ENCODE data around the gene SYT6. TPM values are rescaled to one million over a fixed set of nuclear protein-coding genes. Genes with fewer than 3 reads are reported as not detected.

The SYT6 gene
- polyA plus RNA-seq, 6 donors from 2014 or later: not detected

DNA sequence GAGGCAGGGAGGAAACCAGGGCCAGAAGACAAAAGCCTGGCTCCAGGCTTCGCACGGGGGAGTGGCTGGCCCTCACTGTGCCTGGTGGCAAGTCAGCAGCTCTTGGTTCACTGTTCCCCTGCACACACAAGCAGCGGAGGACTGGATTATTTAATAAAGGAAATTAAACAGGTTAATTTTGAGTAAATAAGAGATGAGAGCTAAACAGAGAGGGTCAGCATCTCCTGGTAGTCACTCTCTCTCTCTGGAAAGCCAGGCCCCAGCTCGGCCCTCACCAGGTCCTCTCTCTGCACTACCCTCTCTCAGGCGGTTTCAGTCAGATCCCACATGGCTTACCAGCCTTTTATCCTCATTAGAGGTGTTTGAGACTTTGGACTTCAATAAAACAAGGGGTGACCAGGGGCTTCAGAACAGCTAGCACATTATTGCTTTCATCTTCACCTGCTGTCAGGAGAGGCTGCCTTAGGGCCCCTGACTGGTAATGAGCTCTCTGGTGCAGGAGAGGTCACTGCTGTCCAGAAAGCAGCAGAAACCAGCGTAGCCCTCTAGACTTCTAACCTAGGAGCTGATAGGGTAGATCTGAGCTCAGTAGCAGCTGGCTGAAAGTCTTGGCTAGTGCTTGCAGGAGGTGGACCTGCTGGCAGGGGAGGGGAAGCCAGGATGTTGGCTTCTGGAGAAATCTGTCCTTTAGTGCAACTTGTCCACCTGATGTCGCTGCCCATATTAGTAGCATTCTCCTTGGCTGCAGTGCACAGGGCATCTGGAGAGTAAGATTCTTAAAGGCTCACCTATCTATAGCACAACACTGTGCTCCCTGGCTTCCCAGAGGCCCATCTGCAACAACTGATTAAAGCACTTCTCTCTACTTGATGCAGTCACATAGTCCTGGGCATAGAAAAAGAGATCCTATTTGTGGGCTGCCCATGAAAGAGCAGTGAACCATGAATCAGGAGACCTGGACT lies 45.9 kb downstream of the SYT6 start:
- ATAC-seq (ENCODE audit: low read depth in 2 of 2) (no peak), DNase-seq (no peak)
- Mint-ChIP-seq H3K27me3 (peaks cover 0 to 11% (median 9%) of the 10 kb centered on the region in 3 donors), H3K4me3 (no peak overlapping the region), H3K4me1 (no peaks in the 10 kb centered on the region), H3K36me3 (no peaks in the 10 kb centered on the region), H3K9me3 (no peaks in the 10 kb centered on the region), H3K27ac (no peak overlapping the region)

DNA sequence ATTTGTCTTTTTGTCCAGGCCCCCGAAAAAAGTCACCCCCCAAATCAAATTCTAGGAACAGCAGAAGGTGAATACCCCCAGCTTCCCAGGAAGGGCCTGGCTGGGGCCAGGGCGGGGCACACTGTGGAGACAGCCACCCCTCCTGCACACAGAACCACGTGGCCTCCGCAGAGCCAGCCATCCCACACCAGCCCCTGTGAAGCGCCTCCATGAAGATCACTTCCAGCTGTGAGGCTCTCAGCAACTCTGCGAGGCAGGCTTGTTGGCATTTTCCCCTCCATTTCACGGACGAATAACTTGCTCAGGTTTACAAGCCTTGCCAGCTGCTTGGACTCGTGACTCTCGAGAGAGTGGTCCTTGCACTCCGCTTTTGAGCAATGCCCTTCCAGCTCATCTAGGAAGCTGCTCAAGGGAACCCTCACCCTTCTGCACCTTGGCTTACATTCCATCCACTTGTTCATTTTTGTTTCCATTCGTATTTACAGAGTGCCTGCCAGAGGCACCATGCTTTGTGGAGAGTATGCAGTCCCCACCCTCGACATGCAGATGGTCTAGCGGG lies 48.2 kb downstream of the SYT6 start:
- Mint-ChIP-seq H3K9me3 (no peaks in the 10 kb centered on the region), H3K27me3 (peaks cover 0 to 11% (median 9%) of the 10 kb centered on the region in 3 donors), H3K36me3 (no peaks in the 10 kb centered on the region)

DNA sequence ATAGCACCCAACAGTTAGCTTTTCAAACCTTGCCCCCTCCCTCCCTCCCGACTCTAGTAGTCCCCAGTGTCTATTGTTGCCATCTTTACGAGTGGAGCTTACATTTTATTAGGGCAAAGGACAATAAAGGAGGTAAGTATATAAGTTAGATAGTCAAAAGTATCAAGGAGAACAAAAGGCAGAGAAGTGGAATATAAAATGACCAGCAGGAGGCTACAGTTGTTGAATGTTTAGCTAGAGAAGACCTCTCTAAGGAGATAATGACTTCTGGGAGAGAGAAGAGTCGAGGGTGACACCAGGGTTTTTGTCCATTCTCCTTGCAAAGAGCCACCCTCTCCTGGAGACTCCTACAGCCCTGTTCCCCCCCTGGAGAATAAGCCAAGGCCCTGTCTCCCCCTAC lies 48.7 kb downstream of the SYT6 start:
- no peaks in the 10 kb centered on the region for H3K36me3 Mint-ChIP-seq
- H3K4me1 Mint-ChIP-seq: no peaks in the 10 kb centered on the region
- DNase-seq (no peak), ATAC-seq (ENCODE audit: low read depth in 2 of 2) (no peak)
- H3K27me3 Mint-ChIP-seq: peaks cover 0 to 9% (median 8%) of the 10 kb centered on the region in 3 donors
- no peak overlapping the region for H3K4me3 Mint-ChIP-seq
- no peak overlapping the region for H3K27ac Mint-ChIP-seq
- H3K9me3 Mint-ChIP-seq: no peaks in the 10 kb centered on the region

More for the DNA sequence above, 48.2 kb downstream of the SYT6 start:
- ATAC-seq (ENCODE audit: low read depth in 2 of 2) (no peak), DNase-seq (no peak)
- no peaks in the 10 kb centered on the region for H3K4me1 Mint-ChIP-seq
- H3K27ac Mint-ChIP-seq: no peak overlapping the region
- no peak overlapping the region for H3K4me3 Mint-ChIP-seq

DNA sequence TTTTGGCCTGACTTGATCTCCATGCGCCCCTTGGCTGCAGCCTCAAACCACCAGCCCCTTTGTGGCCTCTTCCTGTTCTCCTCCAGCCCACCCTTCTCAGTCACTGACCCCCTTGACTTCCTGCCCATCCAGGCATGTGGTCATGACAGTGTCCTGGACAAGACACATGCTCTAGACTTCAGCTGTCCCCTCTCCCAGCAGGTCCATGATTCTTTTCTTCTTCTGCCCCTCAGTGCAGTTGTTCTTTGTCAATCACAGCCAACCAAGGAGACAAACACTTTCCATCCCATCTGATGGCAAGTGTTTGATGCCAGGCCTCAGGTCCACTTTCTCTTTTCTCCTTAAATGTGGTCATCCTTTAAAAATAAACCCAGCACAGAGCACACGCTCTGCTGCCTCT lies 49.7 kb downstream of the SYT6 start:
- peaks cover 0 to 9% (median 8%) of the 10 kb centered on the region in 3 donors for H3K27me3 Mint-ChIP-seq
- DNase-seq: no peak
- H3K36me3 Mint-ChIP-seq: no peaks in the 10 kb centered on the region
- no peak overlapping the region for H3K27ac Mint-ChIP-seq
- no peaks in the 10 kb centered on the region for H3K9me3 Mint-ChIP-seq
- no peaks in the 10 kb centered on the region for H3K4me1 Mint-ChIP-seq
- no peak overlapping the region for H3K4me3 Mint-ChIP-seq
- no peak for ATAC-seq (ENCODE audit: low read depth in 2 of 2)

DNA sequence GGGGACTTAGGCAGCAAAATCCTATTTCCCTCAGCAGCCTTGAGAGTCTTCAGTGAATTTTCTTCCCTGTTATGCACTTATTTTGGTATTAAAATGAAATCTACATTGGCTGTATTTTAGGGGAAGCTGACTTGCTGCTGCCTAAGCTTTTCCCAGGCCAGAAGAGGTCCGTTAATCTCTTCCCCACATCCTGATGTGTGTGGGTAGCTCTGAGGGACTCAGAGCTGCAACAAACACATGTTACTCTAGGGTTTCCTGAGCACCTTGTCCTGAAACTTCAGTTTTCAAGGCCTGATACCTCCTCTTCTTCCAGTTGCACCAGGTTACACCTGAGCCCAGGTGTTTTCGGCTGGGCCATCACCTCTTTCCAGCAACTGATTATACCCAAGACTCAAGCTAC lies 51.5 kb downstream of the SYT6 start:
- Mint-ChIP-seq H3K36me3 (no peaks in the 10 kb centered on the region), H3K27me3 (peaks cover 0 to 18% (median 14%) of the 10 kb centered on the region in 3 donors), H3K4me1 (no peaks in the 10 kb centered on the region), H3K9me3 (peaks cover 0 to 2% (median 0%) of the 10 kb centered on the region in 7 donors), H3K27ac (no peak overlapping the region), H3K4me3 (no peak overlapping the region)
- DNase-seq (no peak), ATAC-seq (ENCODE audit: low read depth in 2 of 2) (no peak)

DNA sequence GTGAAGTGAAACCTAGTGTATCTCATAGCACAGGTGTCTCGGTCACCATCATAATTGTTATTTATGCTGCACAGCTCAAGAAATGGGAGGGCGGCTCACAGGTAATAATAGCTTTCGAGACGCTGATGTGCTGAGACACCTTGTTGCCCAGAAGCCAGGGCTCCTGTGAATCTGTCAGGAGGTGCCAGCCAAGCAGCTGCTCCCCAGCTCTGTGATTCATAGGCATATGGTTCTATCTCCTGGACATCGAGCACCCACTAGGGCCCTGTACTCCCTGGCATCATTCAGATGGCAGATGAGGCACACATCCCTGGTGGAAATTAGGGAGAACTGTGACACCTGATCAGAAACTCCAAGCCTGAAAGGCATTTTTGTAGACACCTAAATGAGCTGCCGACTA lies 53.5 kb downstream of the SYT6 start:
- H3K4me1 Mint-ChIP-seq: no peaks in the 10 kb centered on the region
- peaks cover 0 to 2% (median 0%) of the 10 kb centered on the region in 7 donors for H3K9me3 Mint-ChIP-seq
- ATAC-seq (ENCODE audit: low read depth in 2 of 2) (no peak), DNase-seq (no peak)
- no peak overlapping the region for H3K27ac Mint-ChIP-seq
- peaks cover 0 to 18% (median 16%) of the 10 kb centered on the region in 3 donors for H3K27me3 Mint-ChIP-seq
- no peaks in the 10 kb centered on the region for H3K36me3 Mint-ChIP-seq
- no peak overlapping the region for H3K4me3 Mint-ChIP-seq

DNA sequence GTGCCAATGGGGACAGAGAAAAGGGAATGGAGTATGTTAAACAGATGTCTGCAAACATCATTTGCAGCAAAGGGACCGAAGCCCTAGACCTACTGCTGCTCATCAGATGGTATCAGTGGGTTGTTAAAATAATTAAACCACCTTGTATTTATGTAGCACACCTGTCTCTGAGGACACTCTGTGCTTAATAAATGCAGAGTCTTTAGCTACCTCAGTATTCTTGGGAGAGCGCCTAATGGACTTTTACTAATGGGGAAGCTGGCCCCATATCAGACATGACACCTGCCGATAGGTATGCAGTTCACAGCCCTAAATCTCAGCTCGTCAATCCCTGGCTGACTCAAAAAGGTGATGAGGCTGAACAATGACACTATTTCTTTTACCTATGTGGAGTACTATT lies 54.4 kb downstream of the SYT6 start:
- no peaks in the 10 kb centered on the region for H3K4me1 Mint-ChIP-seq
- peaks cover 0 to 19% (median 16%) of the 10 kb centered on the region in 3 donors for H3K27me3 Mint-ChIP-seq
- DNase-seq: no peak
- no peak overlapping the region for H3K27ac Mint-ChIP-seq
- no peak for ATAC-seq (ENCODE audit: low read depth in 2 of 2)
- H3K36me3 Mint-ChIP-seq: no peaks in the 10 kb centered on the region
- no peak overlapping the region for H3K4me3 Mint-ChIP-seq
- peaks cover 0 to 2% (median 0%) of the 10 kb centered on the region in 7 donors for H3K9me3 Mint-ChIP-seq

DNA sequence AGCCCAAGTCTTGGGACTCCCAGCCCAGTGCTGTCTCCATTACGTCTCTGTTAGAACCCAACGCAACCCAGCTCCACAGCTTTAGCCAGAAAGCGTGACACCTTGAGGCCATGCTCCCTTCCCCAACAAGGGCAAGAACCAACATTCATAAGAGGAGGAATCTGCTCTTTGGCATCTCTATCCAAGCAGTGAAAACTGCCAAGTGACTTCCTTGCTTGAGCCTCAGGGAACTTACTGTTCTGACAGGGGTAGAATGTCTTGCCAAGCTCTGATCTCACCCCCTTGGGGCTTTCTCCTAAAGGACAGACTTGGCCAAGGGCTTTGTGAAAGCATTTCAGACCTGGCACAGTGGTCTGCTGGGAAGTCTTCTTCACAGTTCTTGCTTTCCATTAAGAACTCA lies 56.6 kb downstream of the SYT6 start:
- Mint-ChIP-seq H3K36me3 (no peaks in the 10 kb centered on the region), H3K27me3 (peaks cover 6 to 22% (median 9%) of the 10 kb centered on the region in 3 donors), H3K9me3 (peaks cover 0 to 2% (median 0%) of the 10 kb centered on the region in 7 donors), H3K4me1 (no peaks in the 10 kb centered on the region), H3K27ac (no peak overlapping the region), H3K4me3 (no peak overlapping the region)
- DNase-seq: no peak
- ATAC-seq (ENCODE audit: low read depth in 2 of 2): no peak

DNA sequence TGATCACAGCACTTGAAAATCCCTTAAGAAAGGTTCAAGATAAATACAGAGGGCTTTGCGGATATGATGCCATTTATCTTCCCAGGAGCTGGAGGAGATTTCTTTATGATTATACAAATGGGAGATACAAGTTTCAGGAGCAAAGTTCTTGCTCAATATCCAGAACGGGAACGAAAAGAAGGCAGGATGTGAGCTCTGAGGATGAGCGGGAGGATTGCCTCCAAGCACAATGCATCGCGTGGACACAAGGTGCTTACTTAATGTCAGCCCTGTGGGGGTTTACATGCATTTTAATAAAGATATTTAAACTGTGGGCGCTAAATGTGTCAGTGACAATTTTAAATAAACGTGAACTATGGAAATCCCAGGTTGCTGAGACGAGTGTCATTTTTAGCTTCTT lies 59.0 kb downstream of the SYT6 start:
- Mint-ChIP-seq H3K9me3 (peaks cover 0 to 3% (median 0%) of the 10 kb centered on the region in 7 donors), H3K27me3 (peaks cover 11 to 26% (median 18%) of the 10 kb centered on the region in 3 donors), H3K4me3 (no peak overlapping the region), H3K36me3 (no peaks in the 10 kb centered on the region), H3K27ac (no peak overlapping the region), H3K4me1 (no peaks in the 10 kb centered on the region)
- DNase-seq: no peak
- ATAC-seq (ENCODE audit: low read depth in 2 of 2): no peak

DNA sequence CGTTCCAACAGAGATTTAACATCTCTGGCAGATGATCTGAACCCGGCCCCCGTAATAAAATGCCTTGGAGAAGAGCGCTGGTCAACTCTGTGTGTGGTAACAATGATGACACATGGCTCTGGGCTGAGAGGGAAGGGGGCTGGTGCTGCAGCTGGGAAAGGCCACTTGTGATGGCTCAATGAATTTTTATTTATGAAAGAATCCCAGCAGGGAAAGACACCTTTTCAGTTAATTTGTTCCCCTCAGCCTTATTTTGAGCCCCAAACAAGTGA lies 59.4 kb downstream of the SYT6 start:
- H3K27ac Mint-ChIP-seq: no peak overlapping the region
- peaks cover 0 to 3% (median 0%) of the 10 kb centered on the region in 7 donors for H3K9me3 Mint-ChIP-seq
- no peaks in the 10 kb centered on the region for H3K36me3 Mint-ChIP-seq
- peaks cover 11 to 26% (median 22%) of the 10 kb centered on the region in 3 donors for H3K27me3 Mint-ChIP-seq
- no peak for ATAC-seq (ENCODE audit: low read depth in 2 of 2)
- no peaks in the 10 kb centered on the region for H3K4me1 Mint-ChIP-seq
- H3K4me3 Mint-ChIP-seq: no peak overlapping the region
- DNase-seq: no peak

DNA sequence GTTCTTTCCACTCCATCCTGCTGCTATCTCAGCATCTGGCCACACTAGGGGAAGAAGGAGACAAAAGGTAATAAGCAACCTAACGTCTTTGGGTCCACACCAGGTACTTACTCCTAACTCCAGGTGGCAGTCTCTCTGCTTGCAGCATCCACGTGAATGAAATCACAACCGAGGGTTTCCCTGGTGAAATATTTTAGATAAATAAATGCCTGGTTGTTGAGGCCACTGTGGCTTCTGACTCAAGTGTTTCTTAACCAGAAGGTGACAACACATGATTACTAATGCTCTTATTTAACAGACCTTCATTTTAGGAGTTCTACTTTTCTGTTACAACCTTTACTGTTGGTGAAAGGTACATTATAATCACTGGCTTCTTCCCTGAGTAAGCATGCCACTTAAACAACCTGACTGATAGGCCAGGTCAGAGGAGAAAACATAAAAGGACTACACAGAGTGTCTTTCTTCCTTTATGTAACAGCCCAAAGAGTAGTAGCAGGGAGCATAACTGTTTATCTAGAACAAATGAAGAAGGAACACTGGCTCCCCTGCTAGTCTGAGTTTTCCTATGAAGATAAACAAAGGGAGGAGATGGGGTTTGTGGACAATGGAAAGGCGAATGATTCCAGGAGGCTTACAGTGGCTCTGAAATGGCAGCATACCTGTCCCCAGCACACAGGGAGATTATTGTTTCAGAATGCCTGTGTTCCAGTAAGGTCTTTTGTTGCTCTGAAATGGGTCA lies 59.9 kb downstream of the SYT6 start:
- Mint-ChIP-seq H3K27ac (no peak overlapping the region), H3K36me3 (no peaks in the 10 kb centered on the region), H3K4me1 (no peaks in the 10 kb centered on the region), H3K9me3 (peaks cover 0 to 3% (median 0%) of the 10 kb centered on the region in 7 donors), H3K27me3 (peaks cover 11 to 30% (median 27%) of the 10 kb centered on the region in 3 donors), H3K4me3 (no peak overlapping the region)
- DNase-seq (no peak), ATAC-seq (ENCODE audit: low read depth in 2 of 2) (no peak)

DNA sequence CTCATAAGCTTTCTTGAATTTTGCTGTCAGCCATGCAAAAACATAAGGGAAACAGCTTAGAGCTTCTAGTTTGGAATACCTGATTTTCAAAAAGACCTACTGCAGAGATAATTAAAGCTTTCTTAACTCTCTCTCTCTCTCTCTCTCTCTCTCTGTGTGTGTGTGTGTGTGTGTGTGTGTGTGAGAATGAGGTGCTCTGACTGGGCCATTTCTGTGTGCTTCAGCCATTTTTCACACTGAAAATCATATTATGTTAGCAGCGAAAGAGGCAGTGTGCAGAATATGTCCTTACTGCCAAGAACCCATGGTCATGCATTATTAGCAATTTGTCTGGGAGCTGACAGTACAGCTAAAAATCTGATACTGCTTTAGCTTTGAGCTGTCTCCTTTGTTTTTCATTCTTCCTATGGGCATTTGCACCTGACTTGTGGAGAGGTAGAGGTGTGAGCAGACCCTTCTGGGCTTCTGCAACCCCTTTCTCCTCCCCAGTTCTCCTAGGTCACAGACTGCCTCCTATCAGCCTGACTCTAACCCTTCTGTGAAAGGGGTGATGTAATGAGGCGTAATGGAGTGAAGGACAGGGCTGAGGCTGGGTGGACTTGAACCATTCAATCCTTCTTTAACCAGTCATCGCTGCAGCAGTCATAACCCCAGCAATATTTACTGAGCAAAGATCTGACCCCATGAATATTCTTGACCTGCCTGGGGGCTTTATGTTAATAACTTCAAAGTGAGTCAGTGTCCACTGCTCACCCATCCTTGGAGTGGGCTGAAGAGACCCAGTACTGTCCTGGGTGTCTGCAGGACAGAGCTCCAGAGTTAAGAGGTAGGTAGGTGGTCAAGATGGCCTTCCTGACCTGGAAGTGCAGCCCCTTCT lies 61.2 kb downstream of the SYT6 start:
- Mint-ChIP-seq H3K36me3 (no peaks in the 10 kb centered on the region), H3K27me3 (peaks cover 11 to 29% (median 20%) of the 10 kb centered on the region in 3 donors), H3K4me3 (no peak overlapping the region), H3K4me1 (no peaks in the 10 kb centered on the region), H3K27ac (no peak overlapping the region), H3K9me3 (peaks cover 0 to 3% (median 0%) of the 10 kb centered on the region in 7 donors)
- no peak for DNase-seq
- no peak for ATAC-seq (ENCODE audit: low read depth in 2 of 2)

DNA sequence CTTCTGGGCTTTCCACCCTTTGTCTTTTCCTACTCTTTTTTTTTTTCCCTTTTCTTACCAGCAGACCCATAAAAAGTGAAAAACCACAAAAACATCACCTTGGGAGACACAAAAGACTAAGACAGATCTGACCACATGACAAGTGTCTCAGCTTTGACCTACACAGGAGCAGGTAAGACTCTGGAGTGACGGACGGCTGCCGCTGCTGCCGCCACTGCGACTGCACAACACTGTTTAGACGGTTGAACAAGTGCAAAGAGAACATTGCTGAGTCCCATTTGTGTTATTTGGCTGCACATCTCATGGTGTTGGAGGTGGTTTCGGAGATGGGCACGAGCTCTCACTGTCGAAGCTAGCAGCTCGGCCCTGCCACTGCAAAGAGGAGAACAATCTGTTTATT lies 62.0 kb downstream of the SYT6 start:
- Mint-ChIP-seq H3K27me3 (peaks cover 11 to 29% (median 20%) of the 10 kb centered on the region in 3 donors), H3K36me3 (no peaks in the 10 kb centered on the region), H3K9me3 (peaks cover 0 to 3% (median 0%) of the 10 kb centered on the region in 7 donors), H3K4me1 (no peaks in the 10 kb centered on the region), H3K4me3 (no peak overlapping the region), H3K27ac (peak overlapping the region in 1 of 6 donors; percentile 57)
- ATAC-seq (ENCODE audit: low read depth in 2 of 2) (no peak), DNase-seq (no peak)

Measured in naive B cell (primary cell).